GM12891 (cell line): Measurements from ENCODE around the gene ITPR3.

Source experiments
- PAX5 ChIP-seq: IDR thresholded peaks from 2 replicates; pipeline ENCODE4 v1.6.1; 2011; ENCODE audit warnings: low read length, moderate library complexity, mild to moderate bottlenecking; ENCODE audit not compliant: insufficient read depth, severe bottlenecking
- POLR2A ChIP-seq: IDR thresholded peaks from 2 replicates; pipeline ENCODE4 v1.6.1; 2011; ENCODE audit warnings: low read depth, low read length, control low read depth
- POLR2AphosphoS5 ChIP-seq: IDR thresholded peaks from 2 replicates; pipeline ENCODE4 v1.6.1; 2011; ENCODE audit warnings: low read depth, low read length, control low read depth
- POU2F2 ChIP-seq: IDR thresholded peaks from 2 replicates; pipeline ENCODE4 v1.6.1; 2011; ENCODE audit warnings: low read depth, mild to moderate bottlenecking, control low read depth, low read length, moderate library complexity
- SPI1 ChIP-seq: IDR thresholded peaks from 2 replicates; pipeline ENCODE4 v1.6.1; 2011; ENCODE audit warnings: low read depth, low read length, control low read depth
- TAF1 ChIP-seq: IDR thresholded peaks from 2 replicates; pipeline ENCODE4 v1.6.1; 2011; ENCODE audit warnings: low read depth, low read length, control low read depth

DNA sequence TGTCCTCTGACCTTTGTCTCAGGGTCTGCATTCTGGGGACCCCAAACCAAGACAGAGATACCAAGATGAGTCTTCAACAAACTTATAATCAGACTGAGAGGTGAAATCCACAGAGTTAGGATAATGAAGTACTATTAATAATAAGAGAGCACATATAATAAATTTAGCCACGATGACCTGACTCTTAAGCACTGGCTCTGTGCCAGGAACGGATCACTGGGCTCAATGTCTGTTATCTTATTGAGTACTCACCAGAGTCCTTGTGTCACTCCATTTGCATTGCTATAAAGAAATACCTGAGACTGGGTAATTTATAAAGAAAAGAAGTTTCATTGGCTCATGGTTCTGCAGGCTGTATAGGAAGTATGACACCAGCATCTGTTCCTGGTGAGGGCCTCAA, 18.9 kb upstream of the ITPR3 start:
- TF ChIP-seq POLR2A: no peak
- TF ChIP-seq POLR2AphosphoS5: no peak
- TF ChIP-seq TAF1: no peak
- no peak for TF ChIP-seq SPI1
- TF ChIP-seq PAX5: no peak
- TF ChIP-seq POU2F2: no peak
